ENCODE data around the gene ZNF678. TPM values are rescaled to one million over a fixed set of nuclear protein-coding genes. Genes with fewer than 3 reads are reported as not detected.

The ZNF678 gene
- total and polyA plus RNA-seq, 11 donors = 0.99 to 6.0 (median 3.1) TPM

DNA sequence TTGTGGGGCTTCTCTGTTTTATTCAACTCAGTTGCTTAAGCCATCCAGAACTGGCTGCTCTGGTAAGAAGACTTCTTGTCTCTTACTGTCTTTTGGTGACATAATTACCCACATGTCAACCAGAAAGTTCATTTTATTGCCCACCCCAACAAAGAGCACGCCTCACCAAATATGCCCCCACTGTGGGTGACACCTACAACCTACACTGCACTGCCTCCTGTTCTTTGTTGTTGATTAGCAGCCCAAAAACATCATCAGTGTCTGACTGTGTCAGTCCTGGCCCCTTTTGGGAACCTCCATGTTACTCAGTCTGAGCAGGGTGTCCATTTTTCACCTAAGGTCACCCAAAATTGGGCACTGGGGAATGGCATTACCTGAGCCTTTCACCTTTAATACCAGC, 49.3 kb downstream of the ZNF678 start:
- H3K27ac ChIP-seq = no peak overlapping the region
- H3K27me3 ChIP-seq = no peaks in the 10 kb centered on the region
- H3K36me3 ChIP-seq = peaks cover 0 to 10% (median 0%) of the 10 kb centered on the region in 9 donors
- no peak for DNase-seq
- ATAC-seq = no peak
- no peak for TF ChIP-seq POLR2A (IDR thresholded peaks at IDR 0.05)
- no peak for TF ChIP-seq CTCF (IDR thresholded peaks at IDR 0.05)
- no peaks in the 10 kb centered on the region for H3K4me1 ChIP-seq
- intact Hi-C loops (cut with DNase I) = no loop called here
- no peak overlapping the region for H3K4me3 ChIP-seq
- WGBS, 4 donors = 94 to 100% (median 98%) methylated on average over 1 of the region's 1 CpG
- peaks cover 0 to 64% (median 0%) of the 10 kb centered on the region in 12 donors for H3K9me3 ChIP-seq

- TF ChIP-seq POLR2A (IDR thresholded peaks at IDR 0.05) (no peak), CTCF (IDR thresholded peaks at IDR 0.05) (no peak)
- intact Hi-C loops (cut with DNase I) = no loop called here
- Histone ChIP-seq H3K4me1 (no peaks in the 10 kb centered on the region), H3K27ac (no peak overlapping the region), H3K27me3 (no peaks in the 10 kb centered on the region), H3K36me3 (peaks cover 0 to 9% (median 0%) of the 10 kb centered on the region in 9 donors), H3K4me3 (no peak overlapping the region), H3K9me3 (peaks cover 0 to 66% (median 0%) of the 10 kb centered on the region in 12 donors)
- ATAC-seq (no peak), DNase-seq (no peak)
- WGBS, 4 donors = 94 to 100% (median 97%) methylated on average over 1 of the region's 1 CpG
Observed at GRCh38 chr1:227613526-227613925, 50.2 kb downstream of the ZNF678 start.

DNA sequence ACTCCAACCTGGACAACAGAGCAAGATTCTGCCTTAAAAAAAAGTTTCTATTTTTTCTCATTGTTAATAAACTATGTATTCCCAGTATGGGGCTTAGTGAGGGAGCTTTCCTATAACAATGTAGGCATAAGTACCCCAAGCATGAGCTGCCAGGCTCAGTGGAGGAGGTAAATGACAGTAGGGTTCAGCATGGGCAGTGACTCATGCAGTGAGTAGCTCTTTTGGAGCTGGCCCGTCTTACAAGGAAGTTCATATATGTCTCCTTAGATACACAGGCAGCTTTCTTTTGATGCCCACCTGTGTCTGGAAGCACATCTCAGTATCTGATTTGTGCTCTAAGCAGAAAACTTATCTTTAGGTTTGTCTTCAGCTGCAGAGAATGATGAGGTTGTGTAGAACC, 57.9 kb downstream of the ZNF678 start:
- Histone ChIP-seq H3K4me3 (no peak overlapping the region), H3K27ac (no peak overlapping the region), H3K4me1 (no peaks in the 10 kb centered on the region), H3K9me3 (peaks cover 0 to 87% (median 9%) of the 10 kb centered on the region in 12 donors), H3K36me3 (peaks cover 0 to 6% (median 0%) of the 10 kb centered on the region in 9 donors), H3K27me3 (no peaks in the 10 kb centered on the region)
- ATAC-seq (no peak), DNase-seq (no peak)
- TF ChIP-seq CTCF (IDR thresholded peaks at IDR 0.05) = no peak
- TF ChIP-seq POLR2A (IDR thresholded peaks at IDR 0.05) = no peak
- WGBS, 4 donors = 97 to 100% (median 99%) methylated on average over 1 of the region's 1 CpG
- intact Hi-C loops (cut with DNase I) = no loop called here

GRCh38 chr1:227622739-227623475, 59.6 kb downstream of the ZNF678 start:
- Histone ChIP-seq H3K9me3 (peaks cover 0 to 91% (median 11%) of the 10 kb centered on the region in 12 donors), H3K4me3 (no peak overlapping the region), H3K4me1 (no peaks in the 10 kb centered on the region), H3K27me3 (no peaks in the 10 kb centered on the region), H3K36me3 (peaks cover 0 to 6% (median 0%) of the 10 kb centered on the region in 9 donors), H3K27ac (no peak overlapping the region)
- TF ChIP-seq CTCF (IDR thresholded peaks at IDR 0.05) = no peak
- no peak for TF ChIP-seq POLR2A (IDR thresholded peaks at IDR 0.05)
- intact Hi-C loops (cut with DNase I) = no loop called here
- 89 to 100% (median 94%) methylated on average over 1 of the region's 1 CpG for WGBS, 4 donors
- ATAC-seq (no peak), DNase-seq (no peak)

All from heart left ventricle (tissue), 16 donors.